Uterus (tissue), 4 donors: ENCODE measurements around the gene NEK10. TPM values are rescaled to one million over a fixed set of nuclear protein-coding genes. Genes with fewer than 3 reads are reported as not detected.

Source experiments
- DNase-seq, 2 donors: peaks; one replicate each; pipeline ENCODE4 v3.0.0-alpha.2; 2019 to 2020
- H3K27ac ChIP-seq, 2 donors: fragments of 200-600 bp; sonication (generic); 1 replicate in 1 of 2; 2 replicates in 1 of 2; pipeline ENCODE4 v1.5.1; 2016 to 2018
- H3K27me3 ChIP-seq, 2 donors: fragments of 200-600 bp; sonication (generic); one replicate each; pipeline ENCODE4 v1.5.1; 2018 to 2019; ENCODE audit warnings: control low read depth in 1 of 2
- H3K36me3 ChIP-seq, 2 donors: fragments of 200-600 bp; sonication (generic); one replicate each; pipeline ENCODE4 v1.5.1; 2019; ENCODE audit warnings: control low read depth in 1 of 2
- H3K4me1 ChIP-seq, 2 donors: fragments of 200-600 bp; sonication (generic); one replicate each; pipeline ENCODE4 v1.5.1; 2018 to 2019; ENCODE audit warnings: control low read depth in 1 of 2
- H3K4me3 ChIP-seq, 2 donors: fragments of 200-600 bp; sonication (generic); 1 replicate in 1 of 2; 2 replicates in 1 of 2; pipeline ENCODE4 v1.5.1; 2018 to 2019; ENCODE audit warnings: mild to moderate bottlenecking in 1 of 2
- H3K9me3 ChIP-seq, 2 donors: fragments of 200-600 bp; sonication (generic); one replicate each; pipeline ENCODE4 v1.5.1; 2019; ENCODE audit warnings: control low read depth in 1 of 2
- POLR2A ChIP-seq, 2 donors: fragments of 450-650 bp; IDR thresholded peaks; one replicate each; pipeline ENCODE4 v1.6.1; 2016; ENCODE audit warnings: antibody characterized with exemption in 2 of 2, mild to moderate bottlenecking in 1 of 2, moderate library complexity in 1 of 2
- intact Hi-C: fragments of 100-400 bp; cut with DNase I; formaldehyde crosslinking; loops from one replicate; pipeline ENCODE4 v1.15.1; 2023; ENCODE audit warnings: low total_unique reads
- total RNA-seq, 4 donors: library from RNA; depleted of rRNA in 3 of 4; stranded (reverse); fragments of >200 nt in 3 of 4; gene quantifications; one replicate each; pipeline versions ENCODE4 v1.1.0 to v1.2.4, GENCODE V29; 2014 to 2023
- TF ChIP-seq, protein P1 (sequence below), 4 experiments: fragments of 200-600 bp in 2 of 4; fragments of 450-650 bp in 2 of 4; sonication (generic) in 2 of 4; IDR thresholded peaks; one replicate each; pipeline ENCODE4 v1.5.1; 2016 to 2019; ENCODE audit warnings: antibody characterized with exemption in 4 of 4, mild to moderate bottlenecking in 2 of 4, moderate library complexity in 1 of 4
- donor health status: DM: yes; HTN: yes; CAD: no.

Gene NEK10
- total RNA-seq, 4 donors from 2014 or later: under 0.01 to 8.3 (median 0.83) TPM

GRCh38 chr3:27326629-27327545 lies 42.3 kb downstream of the NEK10 start:
- no peaks in the 10 kb centered on the region for H3K9me3 ChIP-seq
- peak overlapping the region in 1 of 2 donors; percentile 47 for H3K27ac ChIP-seq
- peak; percentile 17 to 32 for DNase-seq
- intact Hi-C loops: no loop called here
- H3K4me3 ChIP-seq: no peak overlapping the region
- TF ChIP-seq POLR2A (IDR thresholded peaks at IDR 0.05): no peak
- TF ChIP-seq, protein P1, sequence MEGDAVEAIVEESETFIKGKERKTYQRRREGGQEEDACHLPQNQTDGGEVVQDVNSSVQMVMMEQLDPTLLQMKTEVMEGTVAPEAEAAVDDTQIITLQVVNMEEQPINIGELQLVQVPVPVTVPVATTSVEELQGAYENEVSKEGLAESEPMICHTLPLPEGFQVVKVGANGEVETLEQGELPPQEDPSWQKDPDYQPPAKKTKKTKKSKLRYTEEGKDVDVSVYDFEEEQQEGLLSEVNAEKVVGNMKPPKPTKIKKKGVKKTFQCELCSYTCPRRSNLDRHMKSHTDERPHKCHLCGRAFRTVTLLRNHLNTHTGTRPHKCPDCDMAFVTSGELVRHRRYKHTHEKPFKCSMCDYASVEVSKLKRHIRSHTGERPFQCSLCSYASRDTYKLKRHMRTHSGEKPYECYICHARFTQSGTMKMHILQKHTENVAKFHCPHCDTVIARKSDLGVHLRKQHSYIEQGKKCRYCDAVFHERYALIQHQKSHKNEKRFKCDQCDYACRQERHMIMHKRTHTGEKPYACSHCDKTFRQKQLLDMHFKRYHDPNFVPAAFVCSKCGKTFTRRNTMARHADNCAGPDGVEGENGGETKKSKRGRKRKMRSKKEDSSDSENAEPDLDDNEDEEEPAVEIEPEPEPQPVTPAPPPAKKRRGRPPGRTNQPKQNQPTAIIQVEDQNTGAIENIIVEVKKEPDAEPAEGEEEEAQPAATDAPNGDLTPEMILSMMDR (IDR thresholded peaks at IDR 0.05): no peak
- H3K27me3 ChIP-seq: no peaks in the 10 kb centered on the region
- H3K4me1 ChIP-seq: no peaks in the 10 kb centered on the region
- no peaks in the 10 kb centered on the region for H3K36me3 ChIP-seq

- Histone ChIP-seq H3K4me3 (no peak overlapping the region), H3K4me1 (no peaks in the 10 kb centered on the region), H3K9me3 (no peaks in the 10 kb centered on the region), H3K36me3 (no peaks in the 10 kb centered on the region), H3K27me3 (no peaks in the 10 kb centered on the region), H3K27ac (peak overlapping the region in 1 of 2 donors; percentile 47)
- intact Hi-C loops: no loop called here
- TF ChIP-seq, protein P1 (IDR thresholded peaks at IDR 0.05): no peak
- no peak for TF ChIP-seq POLR2A (IDR thresholded peaks at IDR 0.05)
- DNase-seq: no peak
Observed at GRCh38 chr3:27326202-27326601, 43.0 kb downstream of the NEK10 start.

GRCh38 chr3:27325419-27325818 lies 43.8 kb downstream of the NEK10 start:
- intact Hi-C loops: no loop called here
- no peaks in the 10 kb centered on the region for H3K4me1 ChIP-seq
- H3K4me3 ChIP-seq: no peak overlapping the region
- TF ChIP-seq POLR2A (IDR thresholded peaks at IDR 0.05): no peak
- TF ChIP-seq, protein P1 (IDR thresholded peaks at IDR 0.05): no peak
- H3K27me3 ChIP-seq: no peaks in the 10 kb centered on the region
- peak overlapping the region in 1 of 2 donors; percentile 47 for H3K27ac ChIP-seq
- no peaks in the 10 kb centered on the region for H3K36me3 ChIP-seq
- H3K9me3 ChIP-seq: no peaks in the 10 kb centered on the region
- DNase-seq: no peak

- Histone ChIP-seq H3K4me3 (no peak overlapping the region), H3K9me3 (no peaks in the 10 kb centered on the region), H3K4me1 (no peaks in the 10 kb centered on the region), H3K27me3 (no peaks in the 10 kb centered on the region), H3K36me3 (no peaks in the 10 kb centered on the region), H3K27ac (no peak overlapping the region)
- no peak for TF ChIP-seq POLR2A (IDR thresholded peaks at IDR 0.05)
- intact Hi-C loops: no loop called here
- no peak for DNase-seq
Observed at GRCh38 chr3:27324686-27325085, 44.5 kb downstream of the NEK10 start.

- H3K4me3 ChIP-seq: no peak overlapping the region
- TF ChIP-seq, protein P1 (IDR thresholded peaks at IDR 0.05): no peak
- TF ChIP-seq POLR2A (IDR thresholded peaks at IDR 0.05): no peak
- intact Hi-C loops: no loop called here
- no peaks in the 10 kb centered on the region for H3K4me1 ChIP-seq
- H3K9me3 ChIP-seq: no peaks in the 10 kb centered on the region
- no peak for DNase-seq
- H3K27ac ChIP-seq: no peak overlapping the region
- no peaks in the 10 kb centered on the region for H3K27me3 ChIP-seq
- H3K36me3 ChIP-seq: no peaks in the 10 kb centered on the region
Observed at GRCh38 chr3:27323087-27323570, 46.1 kb downstream of the NEK10 start.
